Measurements from ENCODE around the gene IFRD1.

IFRD1 gene

GRCh38 chr7:112523871-112524270, 73.6 kb downstream of the IFRD1 start:
- no peak for DNase-seq
